Naive thymus-derived CD4-positive, alpha-beta T cell (primary cell): Measurements from ENCODE around the gene CADM1. TPM values are rescaled to one million over a fixed set of nuclear protein-coding genes. Genes with fewer than 3 reads are reported as not detected.

Source experiments
- ATAC-seq: fragments of 150-1000 bp; cut with Tn5 transposase; 2 replicates; pipeline ENCODE4 v1.10.0; 2021; ENCODE audit warnings: mild to moderate bottlenecking, moderate library complexity
- CTCF ChIA-PET: fragments of 350-600 bp; sonication (Branson Sonifier 250); formaldehyde crosslinking; loops from one replicate; lab custom pipeline; 2021; ENCODE audit warnings: antibody characterized with exemption; lab: Charles Lee
- POLR2A ChIA-PET: fragments of 350-600 bp; sonication (Branson Sonifier 250); formaldehyde crosslinking; loops from one replicate; lab custom pipeline; 2021; ENCODE audit warnings: antibody characterized with exemption, inconsistent platforms; lab: Charles Lee
- DNase-seq, 9 donors: peaks; one replicate each; pipeline versions ENCODE4 v3.0.0 to v3.0.0-alpha.2; 2020 to 2022; ENCODE audit warnings: mixed read lengths in 1 of 9
- H3K27ac ChIP-seq: one replicate; pipeline ENCODE4 v1.7.0; 2013; ENCODE audit warnings: mild to moderate bottlenecking, low read depth, low read length, moderate library complexity
- H3K27me3 ChIP-seq, 2 donors: one replicate each; pipeline ENCODE4 v1.7.0; 2013; ENCODE audit warnings: low read length in 2 of 2, mild to moderate bottlenecking in 2 of 2, moderate library complexity in 2 of 2; ENCODE audit not compliant: control insufficient read depth in 2 of 2, insufficient read depth in 2 of 2
- H3K36me3 ChIP-seq, 3 experiments: 1 replicate in 2 of 3; 2 replicates in 1 of 3; pipeline ENCODE4 v1.7.0; 2013; ENCODE audit warnings: low read length in 3 of 3, mild to moderate bottlenecking in 3 of 3, moderate library complexity in 1 of 3; ENCODE audit not compliant: insufficient read depth in 3 of 3, control insufficient read depth in 2 of 3
- H3K4me1 ChIP-seq, 2 donors: one replicate each; pipeline ENCODE4 v1.7.0; 2013; ENCODE audit warnings: low read length in 2 of 2, mild to moderate bottlenecking in 2 of 2, moderate library complexity in 1 of 2; ENCODE audit not compliant: control insufficient read depth in 2 of 2, insufficient read depth in 2 of 2
- H3K4me3 ChIP-seq: 2 replicates; pipeline ENCODE4 v1.7.0; 2013; ENCODE audit warnings: mild to moderate bottlenecking, low read length
- H3K9me3 ChIP-seq, 3 experiments: 1 replicate in 2 of 3; 2 replicates in 1 of 3; pipeline ENCODE4 v1.7.0; 2013; ENCODE audit warnings: low read length in 3 of 3; ENCODE audit not compliant: control insufficient read depth in 2 of 3
- H3K27ac Mint-ChIP-seq, 9 donors: one replicate each; pipeline ENCODE4 v1.8.0; 2020 to 2022; ENCODE audit warnings: mixed read lengths in 9 of 9, mild to moderate bottlenecking in 8 of 9, moderate library complexity in 5 of 9, inconsistent platforms in 2 of 9
- H3K27me3 Mint-ChIP-seq, 5 donors: one replicate each; pipeline ENCODE4 v1.8.0; 2021 to 2022; ENCODE audit warnings: mixed read lengths in 5 of 5, mild to moderate bottlenecking in 1 of 5
- H3K36me3 Mint-ChIP-seq, 5 donors: one replicate each; pipeline ENCODE4 v1.8.0; 2020 to 2022; ENCODE audit warnings: mixed read lengths in 5 of 5, mild to moderate bottlenecking in 3 of 5, inconsistent platforms in 1 of 5
- H3K4me1 Mint-ChIP-seq, 7 donors: one replicate each; pipeline ENCODE4 v1.8.0; 2020 to 2022; ENCODE audit warnings: mixed read lengths in 7 of 7, mild to moderate bottlenecking in 3 of 7, inconsistent platforms in 1 of 7
- H3K4me3 Mint-ChIP-seq, 10 donors: one replicate each; pipeline ENCODE4 v1.8.0; 2020 to 2022; ENCODE audit warnings: mild to moderate bottlenecking in 10 of 10, mixed read lengths in 10 of 10, moderate library complexity in 6 of 10, inconsistent platforms in 2 of 10
- H3K9me3 Mint-ChIP-seq, 11 donors: one replicate each; pipeline ENCODE4 v1.8.0; 2020 to 2022; ENCODE audit warnings: mixed read lengths in 11 of 11, mild to moderate bottlenecking in 4 of 11, inconsistent platforms in 1 of 11, moderate library complexity in 1 of 11
- intact Hi-C, 2 donors: fragments of 100-400 bp; cut with micrococcal nuclease; formaldehyde crosslinking; loops; one replicate each; pipeline ENCODE4 v1.15.1; 2023
- polyA plus RNA-seq, 2 donors: library from polyadenylated mRNA; unstranded; fragments of 300-500 nt; fragmentation: Illumina TruSeq; gene quantifications; one replicate each; pipeline ENCODE4 v1.2.3, GENCODE V29; 2021
- total RNA-seq, 6 experiments: library from RNA in 5 of 6; stranded (reverse) in 5 of 6; gene quantifications; 1 replicate in 5 of 6; 2 replicates in 1 of 6; pipeline ENCODE4 v1.2.3 and lab custom pipeline; 2021 to 2026

The CADM1 gene
- total and polyA plus RNA-seq, 7 experiments from 2014 or later, result 0.29 to 2.7 (median 0.69) TPM

GRCh38 chr11:115493488-115493887 is 10.7 kb downstream of the CADM1 start:
- ChIA-PET CTCF (no interaction called here), POLR2A (no interaction called here)

GRCh38 chr11:115489466-115489865 is 14.7 kb downstream of the CADM1 start:
- intact Hi-C loops, result no loop called here
- no peak for DNase-seq
- ChIA-PET POLR2A (no interaction called here), CTCF (no interaction called here)
- no peak for ATAC-seq
- H3K36me3 ChIP-seq, result no peaks in the 10 kb centered on the region
- Mint-ChIP-seq H3K27ac (no peak overlapping the region), H3K4me1 (no peaks in the 10 kb centered on the region), H3K27me3 (peaks cover 0 to 39% (median 26%) of the 10 kb centered on the region in 5 donors), H3K9me3 (peaks cover 0 to 20% (median 6%) of the 10 kb centered on the region in 11 donors), H3K4me3 (no peak overlapping the region), H3K36me3 (peaks cover 0 to 5% (median 0%) of the 10 kb centered on the region in 5 donors)
- H3K4me1 ChIP-seq, result no peaks in the 10 kb centered on the region
- H3K27me3 ChIP-seq, result peaks cover 0 to 4% of the 10 kb centered on the region in 2 donors
- H3K4me3 ChIP-seq, result no peak overlapping the region
- H3K27ac ChIP-seq, result no peak overlapping the region
- H3K9me3 ChIP-seq, result no peaks in the 10 kb centered on the region

More at GRCh38 chr11:115493488-115493887, 10.7 kb downstream of the CADM1 start:
- DNase-seq (no peak), ATAC-seq (no peak)
- Histone ChIP-seq H3K4me1 (no peaks in the 10 kb centered on the region), H3K27me3 (no peaks in the 10 kb centered on the region), H3K9me3 (no peaks in the 10 kb centered on the region), H3K36me3 (no peaks in the 10 kb centered on the region), H3K27ac (no peak overlapping the region), H3K4me3 (no peak overlapping the region)
- Mint-ChIP-seq H3K36me3 (peaks cover 0 to 5% (median 0%) of the 10 kb centered on the region in 5 donors), H3K27me3 (peaks cover 6 to 51% (median 43%) of the 10 kb centered on the region in 5 donors), H3K9me3 (peaks cover 0 to 15% (median 8%) of the 10 kb centered on the region in 11 donors), H3K4me3 (no peak overlapping the region), H3K27ac (no peak overlapping the region), H3K4me1 (no peaks in the 10 kb centered on the region)
- intact Hi-C loops, result no loop called here

- H3K27ac Mint-ChIP-seq, result no peak overlapping the region
- CTCF ChIA-PET, result no interaction called here
- Histone ChIP-seq H3K9me3 (no peaks in the 10 kb centered on the region), H3K27me3 (peaks cover 0 to 4% of the 10 kb centered on the region in 2 donors), H3K4me3 (no peak overlapping the region), H3K4me1 (no peaks in the 10 kb centered on the region), H3K27ac (no peak overlapping the region), H3K36me3 (no peaks in the 10 kb centered on the region)
- DNase-seq (no peak), ATAC-seq (no peak)
- H3K9me3 Mint-ChIP-seq, result peaks cover 0 to 20% (median 5%) of the 10 kb centered on the region in 11 donors
- H3K27me3 Mint-ChIP-seq, result peaks cover 0 to 37% (median 25%) of the 10 kb centered on the region in 5 donors
- POLR2A ChIA-PET, result no interaction called here
- no peak overlapping the region for H3K4me3 Mint-ChIP-seq
- no peaks in the 10 kb centered on the region for H3K4me1 Mint-ChIP-seq
- intact Hi-C loops, result no loop called here
- peaks cover 0 to 5% (median 0%) of the 10 kb centered on the region in 5 donors for H3K36me3 Mint-ChIP-seq
Measured at GRCh38 chr11:115488945-115489344, 15.3 kb downstream of the CADM1 start.

GRCh38 chr11:115481528-115481927 is 22.7 kb downstream of the CADM1 start:
- CTCF ChIA-PET, result no interaction called here

GRCh38 chr11:115480611-115481010 is 23.6 kb downstream of the CADM1 start:
- Histone ChIP-seq H3K4me3 (no peak overlapping the region), H3K27ac (no peak overlapping the region), H3K27me3 (no peaks in the 10 kb centered on the region), H3K9me3 (no peaks in the 10 kb centered on the region), H3K4me1 (no peaks in the 10 kb centered on the region), H3K36me3 (no peaks in the 10 kb centered on the region)
- H3K4me3 Mint-ChIP-seq, result no peak overlapping the region
- intact Hi-C loops, result no loop called here
- H3K36me3 Mint-ChIP-seq, result peaks cover 0 to 3% (median 0%) of the 10 kb centered on the region in 5 donors
- ATAC-seq (no peak), DNase-seq (no peak)
- H3K9me3 Mint-ChIP-seq, result peaks cover 0 to 13% (median 3%) of the 10 kb centered on the region in 11 donors
- ChIA-PET POLR2A (no interaction called here), CTCF (no interaction called here)
- no peaks in the 10 kb centered on the region for H3K4me1 Mint-ChIP-seq
- H3K27me3 Mint-ChIP-seq, result peaks cover 0 to 6% (median 4%) of the 10 kb centered on the region in 5 donors
- H3K27ac Mint-ChIP-seq, result no peak overlapping the region

More at GRCh38 chr11:115481528-115481927, 22.7 kb downstream of the CADM1 start:
- Mint-ChIP-seq H3K27ac (no peak overlapping the region), H3K9me3 (peaks cover 0 to 13% (median 4%) of the 10 kb centered on the region in 11 donors), H3K4me3 (no peak overlapping the region), H3K27me3 (peaks cover 0 to 8% (median 5%) of the 10 kb centered on the region in 5 donors), H3K4me1 (no peaks in the 10 kb centered on the region), H3K36me3 (peaks cover 0 to 3% (median 0%) of the 10 kb centered on the region in 5 donors)
- DNase-seq (no peak), ATAC-seq (no peak)
- Histone ChIP-seq H3K9me3 (no peaks in the 10 kb centered on the region), H3K27ac (no peak overlapping the region), H3K4me3 (no peak overlapping the region), H3K36me3 (no peaks in the 10 kb centered on the region), H3K27me3 (no peaks in the 10 kb centered on the region), H3K4me1 (no peaks in the 10 kb centered on the region)
- intact Hi-C loops, result no loop called here
- POLR2A ChIA-PET, result no interaction called here

- no peak overlapping the region for H3K4me3 ChIP-seq
- H3K4me1 ChIP-seq, result no peaks in the 10 kb centered on the region
- no peaks in the 10 kb centered on the region for H3K36me3 ChIP-seq
- intact Hi-C loops, result no loop called here
- Mint-ChIP-seq H3K27me3 (peaks cover 0 to 5% (median 0%) of the 10 kb centered on the region in 5 donors), H3K4me3 (no peak overlapping the region), H3K36me3 (no peaks in the 10 kb centered on the region), H3K9me3 (peaks cover 0 to 13% (median 3%) of the 10 kb centered on the region in 11 donors), H3K4me1 (no peaks in the 10 kb centered on the region), H3K27ac (no peak overlapping the region)
- no peaks in the 10 kb centered on the region for H3K9me3 ChIP-seq
- ChIA-PET CTCF (interaction anchor here (0.5 kb wide), 1 partner anchor 22 kb away, joined by 3 read pairs; no protein-coding TSS in a partner anchor), POLR2A (no interaction called here)
- H3K27me3 ChIP-seq, result no peaks in the 10 kb centered on the region
- DNase-seq (no peak), ATAC-seq (no peak)
- H3K27ac ChIP-seq, result no peak overlapping the region
Measured at GRCh38 chr11:115477410-115477809, 26.8 kb downstream of the CADM1 start.
